ENCODE measurements around the gene C17orf50. TPM values are rescaled to one million over a fixed set of nuclear protein-coding genes. Genes with fewer than 3 reads are reported as not detected.

C17orf50 gene
- total and polyA plus RNA-seq, 2 of the 13 experiments (the other 11 are each of a cell fraction or from before 2014, with no cell fraction given) = not detected

DNA sequence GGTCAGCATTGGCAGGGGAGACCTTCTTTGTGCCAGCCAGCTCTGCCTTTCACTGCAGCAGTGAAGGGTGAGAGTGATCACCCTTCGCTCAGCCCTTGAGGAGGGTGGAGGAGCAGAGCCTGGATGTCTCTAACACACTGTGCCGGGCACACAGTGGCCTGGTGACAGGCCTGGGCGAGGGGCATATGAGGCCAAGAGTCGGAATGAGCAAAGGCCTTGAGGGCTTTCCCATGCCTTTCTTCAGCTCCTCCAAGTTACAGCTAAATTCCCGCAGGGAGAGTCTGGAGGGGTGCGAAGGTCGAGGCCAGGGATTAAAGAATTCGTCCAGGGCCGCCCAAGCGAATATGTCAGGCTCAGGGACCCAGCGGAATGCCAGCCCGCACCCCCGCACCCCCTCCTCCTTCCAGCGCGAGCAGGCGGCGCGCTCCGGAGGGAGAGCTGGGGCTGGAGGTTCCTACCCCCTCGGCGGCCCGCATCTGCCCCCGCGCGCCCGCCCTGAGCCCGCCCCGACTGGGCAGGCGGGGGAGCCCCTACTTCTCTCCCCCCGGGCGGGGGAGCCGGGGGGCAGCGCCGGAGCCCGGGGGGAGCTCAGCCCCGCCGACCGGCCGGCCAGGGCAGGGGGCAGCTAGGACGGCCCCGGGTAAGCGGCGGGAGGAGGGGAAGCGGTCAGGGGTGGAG lies 29.3 kb upstream of the C17orf50 start, which contains the start of gene RASL10B (continued):
- TF ChIP-seq, protein P1, sequence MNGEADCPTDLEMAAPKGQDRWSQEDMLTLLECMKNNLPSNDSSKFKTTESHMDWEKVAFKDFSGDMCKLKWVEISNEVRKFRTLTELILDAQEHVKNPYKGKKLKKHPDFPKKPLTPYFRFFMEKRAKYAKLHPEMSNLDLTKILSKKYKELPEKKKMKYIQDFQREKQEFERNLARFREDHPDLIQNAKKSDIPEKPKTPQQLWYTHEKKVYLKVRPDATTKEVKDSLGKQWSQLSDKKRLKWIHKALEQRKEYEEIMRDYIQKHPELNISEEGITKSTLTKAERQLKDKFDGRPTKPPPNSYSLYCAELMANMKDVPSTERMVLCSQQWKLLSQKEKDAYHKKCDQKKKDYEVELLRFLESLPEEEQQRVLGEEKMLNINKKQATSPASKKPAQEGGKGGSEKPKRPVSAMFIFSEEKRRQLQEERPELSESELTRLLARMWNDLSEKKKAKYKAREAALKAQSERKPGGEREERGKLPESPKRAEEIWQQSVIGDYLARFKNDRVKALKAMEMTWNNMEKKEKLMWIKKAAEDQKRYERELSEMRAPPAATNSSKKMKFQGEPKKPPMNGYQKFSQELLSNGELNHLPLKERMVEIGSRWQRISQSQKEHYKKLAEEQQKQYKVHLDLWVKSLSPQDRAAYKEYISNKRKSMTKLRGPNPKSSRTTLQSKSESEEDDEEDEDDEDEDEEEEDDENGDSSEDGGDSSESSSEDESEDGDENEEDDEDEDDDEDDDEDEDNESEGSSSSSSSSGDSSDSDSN (CRISPR knock-in tag; IDR thresholded peaks at IDR 0.05) = no peak; the same call in 1 of the 2 replicates
- TF ChIP-seq, protein P2, sequence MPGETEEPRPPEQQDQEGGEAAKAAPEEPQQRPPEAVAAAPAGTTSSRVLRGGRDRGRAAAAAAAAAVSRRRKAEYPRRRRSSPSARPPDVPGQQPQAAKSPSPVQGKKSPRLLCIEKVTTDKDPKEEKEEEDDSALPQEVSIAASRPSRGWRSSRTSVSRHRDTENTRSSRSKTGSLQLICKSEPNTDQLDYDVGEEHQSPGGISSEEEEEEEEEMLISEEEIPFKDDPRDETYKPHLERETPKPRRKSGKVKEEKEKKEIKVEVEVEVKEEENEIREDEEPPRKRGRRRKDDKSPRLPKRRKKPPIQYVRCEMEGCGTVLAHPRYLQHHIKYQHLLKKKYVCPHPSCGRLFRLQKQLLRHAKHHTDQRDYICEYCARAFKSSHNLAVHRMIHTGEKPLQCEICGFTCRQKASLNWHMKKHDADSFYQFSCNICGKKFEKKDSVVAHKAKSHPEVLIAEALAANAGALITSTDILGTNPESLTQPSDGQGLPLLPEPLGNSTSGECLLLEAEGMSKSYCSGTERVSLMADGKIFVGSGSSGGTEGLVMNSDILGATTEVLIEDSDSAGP (CRISPR knock-in tag; IDR thresholded peaks at IDR 0.05; ENCODE audit: borderline replicate concordance) = 0 out of 2 replicates have a peak, but pooled peaks have one; percentile 45
- TF ChIP-seq ZFP1 (CRISPR knock-in tag; IDR thresholded peaks at IDR 0.05) (no peak), HOXA5 (CRISPR knock-in tag; IDR thresholded peaks at IDR 0.05) (no peak), RAD21 (CRISPR knock-in tag; IDR thresholded peaks at IDR 0.05) (no peak), ZNF788 (CRISPR knock-in tag; IDR thresholded peaks at IDR 0.05; ENCODE audit: borderline replicate concordance) (peak; percentile 59), SNAPC2 (CRISPR knock-in tag; IDR thresholded peaks at IDR 0.05) (no peak), ISX (CRISPR knock-in tag; conservative IDR thresholded peaks at IDR 0.05) (no peak), HNRNPLL (IDR thresholded peaks at IDR 0.05; ENCODE audit: low read depth, low read length, poor library complexity, severe bottlenecking) (peak; percentile 16), NR2F2 (IDR thresholded peaks at IDR 0.05; ENCODE audit: borderline replicate concordance, low read depth) (no peak), HHEX (CRISPR knock-in tag; IDR thresholded peaks at IDR 0.05) (no peak), IRX3 (CRISPR knock-in tag; IDR thresholded peaks at IDR 0.05; ENCODE audit: borderline replicate concordance, low read depth) (no peak), IKZF1 (IDR thresholded peaks at IDR 0.05) (no peak)
- TF ChIP-seq, protein P3, sequence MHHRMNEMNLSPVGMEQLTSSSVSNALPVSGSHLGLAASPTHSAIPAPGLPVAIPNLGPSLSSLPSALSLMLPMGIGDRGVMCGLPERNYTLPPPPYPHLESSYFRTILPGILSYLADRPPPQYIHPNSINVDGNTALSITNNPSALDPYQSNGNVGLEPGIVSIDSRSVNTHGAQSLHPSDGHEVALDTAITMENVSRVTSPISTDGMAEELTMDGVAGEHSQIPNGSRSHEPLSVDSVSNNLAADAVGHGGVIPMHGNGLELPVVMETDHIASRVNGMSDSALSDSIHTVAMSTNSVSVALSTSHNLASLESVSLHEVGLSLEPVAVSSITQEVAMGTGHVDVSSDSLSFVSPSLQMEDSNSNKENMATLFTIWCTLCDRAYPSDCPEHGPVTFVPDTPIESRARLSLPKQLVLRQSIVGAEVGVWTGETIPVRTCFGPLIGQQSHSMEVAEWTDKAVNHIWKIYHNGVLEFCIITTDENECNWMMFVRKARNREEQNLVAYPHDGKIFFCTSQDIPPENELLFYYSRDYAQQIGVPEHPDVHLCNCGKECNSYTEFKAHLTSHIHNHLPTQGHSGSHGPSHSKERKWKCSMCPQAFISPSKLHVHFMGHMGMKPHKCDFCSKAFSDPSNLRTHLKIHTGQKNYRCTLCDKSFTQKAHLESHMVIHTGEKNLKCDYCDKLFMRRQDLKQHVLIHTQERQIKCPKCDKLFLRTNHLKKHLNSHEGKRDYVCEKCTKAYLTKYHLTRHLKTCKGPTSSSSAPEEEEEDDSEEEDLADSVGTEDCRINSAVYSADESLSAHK (CRISPR knock-in tag; IDR thresholded peaks at IDR 0.05; ENCODE audit: borderline replicate concordance) = no peak
- TF ChIP-seq, protein P4, sequence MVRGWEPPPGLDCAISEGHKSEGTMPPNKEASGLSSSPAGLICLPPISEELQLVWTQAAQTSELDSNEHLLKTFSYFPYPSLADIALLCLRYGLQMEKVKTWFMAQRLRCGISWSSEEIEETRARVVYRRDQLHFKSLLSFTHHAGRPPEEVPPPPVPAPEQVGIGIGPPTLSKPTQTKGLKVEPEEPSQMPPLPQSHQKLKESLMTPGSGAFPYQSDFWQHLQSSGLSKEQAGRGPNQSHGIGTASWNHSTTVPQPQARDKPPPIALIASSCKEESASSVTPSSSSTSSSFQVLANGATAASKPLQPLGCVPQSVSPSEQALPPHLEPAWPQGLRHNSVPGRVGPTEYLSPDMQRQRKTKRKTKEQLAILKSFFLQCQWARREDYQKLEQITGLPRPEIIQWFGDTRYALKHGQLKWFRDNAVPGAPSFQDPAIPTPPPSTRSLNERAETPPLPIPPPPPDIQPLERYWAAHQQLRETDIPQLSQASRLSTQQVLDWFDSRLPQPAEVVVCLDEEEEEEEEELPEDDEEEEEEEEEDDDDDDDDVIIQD (CRISPR knock-in tag; IDR thresholded peaks at IDR 0.05; ENCODE audit: low read depth) = no peak
- TF ChIP-seq, protein P5, sequence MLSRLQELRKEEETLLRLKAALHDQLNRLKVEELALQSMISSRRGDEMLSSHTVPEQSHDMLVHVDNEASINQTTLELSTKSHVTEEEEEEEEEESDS (CRISPR knock-in tag; IDR thresholded peaks at IDR 0.05; ENCODE audit: borderline replicate concordance) = no peak
- TF ChIP-seq, protein P6, sequence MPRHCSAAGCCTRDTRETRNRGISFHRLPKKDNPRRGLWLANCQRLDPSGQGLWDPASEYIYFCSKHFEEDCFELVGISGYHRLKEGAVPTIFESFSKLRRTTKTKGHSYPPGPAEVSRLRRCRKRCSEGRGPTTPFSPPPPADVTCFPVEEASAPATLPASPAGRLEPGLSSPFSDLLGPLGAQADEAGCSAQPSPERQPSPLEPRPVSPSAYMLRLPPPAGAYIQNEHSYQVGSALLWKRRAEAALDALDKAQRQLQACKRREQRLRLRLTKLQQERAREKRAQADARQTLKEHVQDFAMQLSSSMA (CRISPR knock-in tag; IDR thresholded peaks at IDR 0.05) = 0 out of 2 replicates have a peak, but pooled peaks have one; percentile 27
- TF ChIP-seq, protein P7, sequence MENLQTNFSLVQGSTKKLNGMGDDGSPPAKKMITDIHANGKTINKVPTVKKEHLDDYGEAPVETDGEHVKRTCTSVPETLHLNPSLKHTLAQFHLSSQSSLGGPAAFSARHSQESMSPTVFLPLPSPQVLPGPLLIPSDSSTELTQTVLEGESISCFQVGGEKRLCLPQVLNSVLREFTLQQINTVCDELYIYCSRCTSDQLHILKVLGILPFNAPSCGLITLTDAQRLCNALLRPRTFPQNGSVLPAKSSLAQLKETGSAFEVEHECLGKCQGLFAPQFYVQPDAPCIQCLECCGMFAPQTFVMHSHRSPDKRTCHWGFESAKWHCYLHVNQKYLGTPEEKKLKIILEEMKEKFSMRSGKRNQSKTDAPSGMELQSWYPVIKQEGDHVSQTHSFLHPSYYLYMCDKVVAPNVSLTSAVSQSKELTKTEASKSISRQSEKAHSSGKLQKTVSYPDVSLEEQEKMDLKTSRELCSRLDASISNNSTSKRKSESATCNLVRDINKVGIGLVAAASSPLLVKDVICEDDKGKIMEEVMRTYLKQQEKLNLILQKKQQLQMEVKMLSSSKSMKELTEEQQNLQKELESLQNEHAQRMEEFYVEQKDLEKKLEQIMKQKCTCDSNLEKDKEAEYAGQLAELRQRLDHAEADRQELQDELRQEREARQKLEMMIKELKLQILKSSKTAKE (CRISPR knock-in tag; IDR thresholded peaks at IDR 0.05; ENCODE audit: borderline replicate concordance) = no peak
